Uterus (tissue), 2 donors: ENCODE measurements around the gene ROPN1.
"Not testable (repeated sequence)": the region's sequence is repeated elsewhere in the genome, so short reads cannot be mapped to it uniquely, and the experiment has no call there.

Experiments used
- CTCF ChIP-seq, 4 experiments: fragments of 200-600 bp in 2 of 4; fragments of 450-650 bp in 2 of 4; sonication (generic) in 2 of 4; IDR thresholded peaks; one replicate each; pipeline ENCODE4 v1.5.1; 2016 to 2019; ENCODE audit warnings: antibody characterized with exemption in 4 of 4, mild to moderate bottlenecking in 2 of 4, moderate library complexity in 1 of 4
- POLR2A ChIP-seq, 2 donors: fragments of 450-650 bp; IDR thresholded peaks; one replicate each; pipeline ENCODE4 v1.6.1; 2016; ENCODE audit warnings: antibody characterized with exemption in 2 of 2, mild to moderate bottlenecking in 1 of 2, moderate library complexity in 1 of 2

DNA sequence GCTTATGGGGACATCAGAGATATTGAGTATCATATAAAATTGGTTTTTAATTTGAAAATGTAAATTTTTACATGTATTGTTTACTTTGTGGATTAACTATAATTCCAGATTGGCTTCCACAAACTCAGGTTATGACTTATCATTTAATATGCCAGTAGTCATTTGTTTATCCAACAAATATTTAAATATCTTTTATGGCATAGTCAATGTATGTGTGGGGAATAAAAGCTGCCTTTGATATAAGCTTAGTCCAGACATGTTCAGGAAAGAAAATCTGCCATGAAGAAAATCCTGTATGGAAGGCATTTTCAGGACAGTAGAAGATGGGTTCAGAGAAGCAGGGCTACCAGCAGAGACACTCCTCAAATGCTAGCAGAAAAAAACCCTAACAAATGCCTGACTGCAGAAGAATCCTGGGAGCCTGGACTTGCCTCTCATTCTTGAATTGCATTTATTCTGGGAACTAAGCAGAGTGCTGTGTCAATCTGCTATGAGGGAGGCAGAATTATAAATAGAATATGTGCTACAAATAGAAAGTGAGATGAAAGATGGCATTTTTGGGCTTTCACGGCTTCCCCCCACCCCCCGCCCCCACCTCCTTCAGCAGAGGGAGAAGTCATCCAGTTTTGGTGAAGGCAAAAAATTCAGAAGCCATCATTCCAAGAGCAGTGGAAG is 10.6 kb upstream of the ROPN1 start:
- TF ChIP-seq CTCF, POLR2A (IDR thresholded peaks at IDR 0.05): not testable (repeated sequence)
